ENCODE results near the gene DIS3L.

DIS3L gene

GRCh38 chr15:66290007-66290406 is 3.4 kb upstream of the DIS3L start:
- no peak for TF ChIP-seq CTCF (conservative IDR thresholded peaks at IDR 0.05; ENCODE audit: control insufficient read depth, insufficient read depth, low read depth, low read length)
- no peak for DNase-seq (ENCODE audit: low read depth)

GRCh38 chr15:66290518-66290917 is 2.9 kb upstream of the DIS3L start:
- no peak for DNase-seq (ENCODE audit: low read depth)
- TF ChIP-seq CTCF (conservative IDR thresholded peaks at IDR 0.05; ENCODE audit: control insufficient read depth, insufficient read depth, low read depth, low read length): no peak
- no peak overlapping the region for H3K4me3 ChIP-seq (ENCODE audit: control insufficient read depth, low read depth, low read length)

More at GRCh38 chr15:66290007-66290406, 3.4 kb upstream of the DIS3L start:
- no peak overlapping the region for H3K4me3 ChIP-seq (ENCODE audit: control insufficient read depth, low read depth, low read length)

GRCh38 chr15:66291816-66292570 is 1.4 kb upstream of the DIS3L start:
- TF ChIP-seq CTCF (conservative IDR thresholded peaks at IDR 0.05; ENCODE audit: control insufficient read depth, insufficient read depth, low read depth, low read length): no peak
- DNase-seq (ENCODE audit: low read depth): no peak
- no peak overlapping the region for H3K4me3 ChIP-seq (ENCODE audit: control insufficient read depth, low read depth, low read length)

GRCh38 chr15:66292571-66293418 is 573 bp upstream of the DIS3L start:
- peak overlapping the region; percentile 65 for H3K4me3 ChIP-seq (ENCODE audit: control insufficient read depth, low read depth, low read length)
- no peak for DNase-seq (ENCODE audit: low read depth)
- no peak for TF ChIP-seq CTCF (conservative IDR thresholded peaks at IDR 0.05; ENCODE audit: control insufficient read depth, insufficient read depth, low read depth, low read length)

- no peak for TF ChIP-seq CTCF (conservative IDR thresholded peaks at IDR 0.05; ENCODE audit: control insufficient read depth, insufficient read depth, low read depth, low read length)
- peak overlapping the region; percentile 57 for H3K4me3 ChIP-seq (ENCODE audit: control insufficient read depth, low read depth, low read length)
- DNase-seq (ENCODE audit: low read depth): peak; percentile 59
Observed at GRCh38 chr15:66294157-66294931, 976 bp downstream of the DIS3L start.

- H3K4me3 ChIP-seq (ENCODE audit: control insufficient read depth, low read depth, low read length): peak overlapping the region; percentile 8
- DNase-seq (ENCODE audit: low read depth): peak; percentile 36
- TF ChIP-seq CTCF (conservative IDR thresholded peaks at IDR 0.05; ENCODE audit: control insufficient read depth, insufficient read depth, low read depth, low read length): no peak
Observed at GRCh38 chr15:66294932-66295235, 1.5 kb downstream of the DIS3L start.

Measured in fibroblast of mammary gland (primary cell).